ENCODE measurements around the gene TAPBPL.
"Not testable (repeated sequence)": the region's sequence is repeated elsewhere in the genome, so short reads cannot be mapped to it uniquely, and the experiment has no call there.

TAPBPL gene

DNA sequence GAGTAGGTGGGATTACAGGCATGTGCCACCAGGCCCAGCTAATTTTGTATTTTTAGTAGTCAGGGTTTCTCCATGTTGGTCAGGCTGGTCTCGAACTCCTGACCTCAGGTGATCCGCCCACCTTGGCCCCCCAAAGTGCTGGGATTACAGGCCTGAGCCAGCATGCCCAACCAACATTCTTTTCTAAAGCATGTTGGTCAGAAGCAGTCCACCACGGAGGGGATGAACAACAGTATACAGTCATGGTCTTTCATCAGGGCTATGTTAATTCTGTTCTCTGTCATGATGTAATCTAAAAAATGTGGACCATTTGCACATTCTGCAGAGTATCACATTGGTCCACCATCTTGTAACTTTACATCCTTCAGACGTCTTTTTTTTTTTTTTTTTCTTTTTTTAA, 37.6 kb downstream of the TAPBPL start:
- no peak for DNase-seq (ENCODE audit: extremely low read depth, low read depth)
- TF ChIP-seq, protein P1, sequence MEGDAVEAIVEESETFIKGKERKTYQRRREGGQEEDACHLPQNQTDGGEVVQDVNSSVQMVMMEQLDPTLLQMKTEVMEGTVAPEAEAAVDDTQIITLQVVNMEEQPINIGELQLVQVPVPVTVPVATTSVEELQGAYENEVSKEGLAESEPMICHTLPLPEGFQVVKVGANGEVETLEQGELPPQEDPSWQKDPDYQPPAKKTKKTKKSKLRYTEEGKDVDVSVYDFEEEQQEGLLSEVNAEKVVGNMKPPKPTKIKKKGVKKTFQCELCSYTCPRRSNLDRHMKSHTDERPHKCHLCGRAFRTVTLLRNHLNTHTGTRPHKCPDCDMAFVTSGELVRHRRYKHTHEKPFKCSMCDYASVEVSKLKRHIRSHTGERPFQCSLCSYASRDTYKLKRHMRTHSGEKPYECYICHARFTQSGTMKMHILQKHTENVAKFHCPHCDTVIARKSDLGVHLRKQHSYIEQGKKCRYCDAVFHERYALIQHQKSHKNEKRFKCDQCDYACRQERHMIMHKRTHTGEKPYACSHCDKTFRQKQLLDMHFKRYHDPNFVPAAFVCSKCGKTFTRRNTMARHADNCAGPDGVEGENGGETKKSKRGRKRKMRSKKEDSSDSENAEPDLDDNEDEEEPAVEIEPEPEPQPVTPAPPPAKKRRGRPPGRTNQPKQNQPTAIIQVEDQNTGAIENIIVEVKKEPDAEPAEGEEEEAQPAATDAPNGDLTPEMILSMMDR (IDR thresholded peaks at IDR 0.05; ENCODE audit: low read depth, low read length): no peak

DNA sequence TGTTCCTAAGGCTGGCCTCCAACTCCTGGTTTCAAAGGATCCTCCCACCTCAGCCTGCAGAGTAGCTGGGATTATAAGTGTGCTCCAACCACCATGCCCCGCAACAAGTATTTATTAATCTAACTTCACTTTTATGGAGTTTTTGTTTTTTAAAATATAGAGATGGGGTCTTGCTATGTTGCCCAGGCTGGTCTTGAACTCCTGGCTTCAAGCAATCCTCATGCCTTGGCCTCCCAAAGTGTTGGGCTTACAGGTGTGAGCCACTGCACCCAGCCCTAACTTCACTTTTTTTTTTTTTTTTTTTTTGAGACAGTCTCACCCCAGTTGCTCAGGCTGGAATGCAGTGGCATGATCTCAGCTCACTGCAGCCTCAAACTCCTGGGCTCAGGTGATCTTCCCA, 38.8 kb downstream of the TAPBPL start:
- DNase-seq (ENCODE audit: extremely low read depth, low read depth): not testable (repeated sequence)

DNA sequence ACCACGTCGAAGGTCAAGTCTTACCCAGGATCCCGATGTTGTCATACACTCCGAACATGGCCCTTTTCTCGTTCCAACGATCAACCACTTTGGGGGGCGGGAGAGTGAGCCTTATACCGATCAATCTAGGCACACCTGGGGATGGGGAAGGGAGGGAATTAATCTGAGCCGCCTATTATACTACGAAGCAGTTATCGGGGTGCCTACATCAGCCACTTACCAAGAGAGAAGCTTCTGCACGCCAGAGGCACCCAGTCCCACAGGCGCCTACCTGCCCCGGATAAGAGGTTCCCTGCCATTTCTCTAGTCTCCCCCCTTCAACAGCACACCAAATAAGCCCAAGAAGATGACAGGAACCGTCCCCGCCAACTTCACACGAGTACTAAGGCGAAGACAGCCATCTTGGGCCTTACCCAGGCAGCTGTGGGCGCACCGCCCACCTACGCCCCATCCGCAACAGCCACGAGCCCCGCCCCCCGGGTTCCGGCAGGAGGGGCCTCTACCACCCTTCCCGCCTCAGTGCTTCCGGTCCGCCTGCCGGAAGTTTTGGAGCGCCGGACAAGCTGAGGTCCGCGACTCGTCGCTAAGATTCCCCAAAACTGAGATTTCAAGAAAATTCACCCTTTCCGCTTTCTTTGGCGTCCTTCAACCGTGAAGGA, 41.1 kb downstream of the TAPBPL start, which contains the start of gene MRPL51:
TSS of gene MRPL51 (minus strand) at position 425 of the 659 bp plus-strand sequence. CDS start at position 299, 126 bp downstream.
- TF ChIP-seq, protein P1 (IDR thresholded peaks at IDR 0.05; ENCODE audit: low read depth, low read length): no peak
- DNase-seq (ENCODE audit: extremely low read depth, low read depth): peak; percentile 83

DNA sequence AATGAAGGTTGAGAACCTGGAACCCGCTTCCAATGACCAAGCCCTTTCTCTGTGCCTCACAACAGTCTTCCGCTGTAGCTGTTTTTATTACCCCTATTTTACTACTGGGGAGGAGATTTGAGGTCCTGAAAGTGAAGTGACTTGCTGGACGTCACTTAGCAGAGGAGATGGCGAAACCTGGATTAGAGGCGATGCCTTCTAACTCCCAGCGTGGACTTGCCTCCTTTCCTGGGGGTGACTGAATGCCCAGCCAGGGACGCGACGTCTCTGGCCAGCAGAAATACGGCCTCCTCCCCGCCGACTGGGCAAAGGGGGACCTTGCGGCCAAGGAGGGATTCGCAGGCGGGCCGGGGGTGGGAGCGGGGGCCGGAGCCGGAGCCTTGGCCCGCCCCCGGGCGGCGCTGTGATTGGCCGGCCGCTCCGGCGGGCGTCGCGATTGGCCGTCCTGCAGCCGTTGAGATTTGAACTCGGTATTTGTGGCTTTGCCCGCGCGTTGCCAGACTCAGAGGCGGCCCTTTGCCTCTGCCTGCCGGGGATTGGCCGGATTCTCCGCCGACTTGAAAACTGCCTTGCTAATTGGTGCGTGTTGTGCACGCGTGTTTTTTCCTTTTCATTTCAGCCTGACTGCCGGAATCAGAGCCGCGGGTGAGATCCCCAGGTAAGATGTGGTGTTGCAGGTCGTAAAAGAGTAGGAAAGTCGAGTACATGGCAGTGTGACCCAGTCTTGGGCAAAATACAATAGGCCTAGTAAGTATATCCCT, 41.8 kb downstream of the TAPBPL start, which contains the start of gene NCAPD2:
TSS of gene NCAPD2 (plus strand) at position 606 of the 761 bp plus-strand sequence. CDS start 997 bp downstream, outside the sequence.
- DNase-seq (ENCODE audit: extremely low read depth, low read depth): peak; percentile 85
- TF ChIP-seq, protein P1 (IDR thresholded peaks at IDR 0.05; ENCODE audit: low read depth, low read length): peak; percentile 1; the same call in 1 of the 2 replicates

DNA sequence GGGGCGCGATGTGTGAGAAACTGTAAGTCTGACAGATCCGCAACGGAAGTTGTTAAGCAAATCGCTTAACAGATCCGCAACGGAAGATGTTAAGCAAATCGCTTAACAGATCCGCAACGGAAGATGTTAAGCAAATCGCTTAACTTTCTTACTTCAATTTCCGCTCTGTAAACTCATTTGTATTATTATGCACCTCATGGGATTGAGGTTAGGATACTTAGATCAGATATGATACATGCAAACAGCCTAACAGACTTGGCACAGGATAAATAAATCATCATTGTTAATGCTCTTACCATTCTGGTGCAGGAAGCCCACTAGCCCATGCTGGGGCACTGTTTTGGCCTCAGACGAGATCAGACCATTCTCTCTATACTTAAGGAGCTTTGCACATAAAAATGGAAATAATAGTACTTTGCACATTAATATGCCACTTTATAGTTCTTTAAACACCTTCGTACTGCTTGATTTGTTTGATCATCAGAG, 42.5 kb downstream of the TAPBPL start:
- DNase-seq (ENCODE audit: extremely low read depth, low read depth): no peak
- TF ChIP-seq, protein P1 (IDR thresholded peaks at IDR 0.05; ENCODE audit: low read depth, low read length): no peak

DNA sequence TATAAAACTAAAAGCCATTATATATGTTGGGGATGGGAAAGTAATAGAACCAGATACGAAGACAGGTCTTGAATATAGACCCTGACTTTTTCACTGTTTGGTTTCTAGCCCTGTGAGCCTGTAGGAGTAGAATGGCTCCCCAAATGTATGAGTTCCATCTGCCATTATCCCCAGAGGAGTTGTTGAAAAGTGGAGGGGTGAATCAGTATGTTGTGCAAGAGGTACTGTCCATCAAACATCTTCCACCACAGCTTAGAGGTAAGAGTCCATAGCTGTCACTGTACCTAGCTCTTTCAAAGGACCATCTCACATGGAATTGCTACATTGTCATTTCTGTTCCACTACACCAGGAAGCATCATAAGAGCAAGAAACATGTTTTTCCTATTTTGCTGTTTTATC, 43.1 kb downstream of the TAPBPL start:
- DNase-seq (ENCODE audit: extremely low read depth, low read depth): no peak
- TF ChIP-seq, protein P1 (IDR thresholded peaks at IDR 0.05; ENCODE audit: low read depth, low read length): no peak

DNA sequence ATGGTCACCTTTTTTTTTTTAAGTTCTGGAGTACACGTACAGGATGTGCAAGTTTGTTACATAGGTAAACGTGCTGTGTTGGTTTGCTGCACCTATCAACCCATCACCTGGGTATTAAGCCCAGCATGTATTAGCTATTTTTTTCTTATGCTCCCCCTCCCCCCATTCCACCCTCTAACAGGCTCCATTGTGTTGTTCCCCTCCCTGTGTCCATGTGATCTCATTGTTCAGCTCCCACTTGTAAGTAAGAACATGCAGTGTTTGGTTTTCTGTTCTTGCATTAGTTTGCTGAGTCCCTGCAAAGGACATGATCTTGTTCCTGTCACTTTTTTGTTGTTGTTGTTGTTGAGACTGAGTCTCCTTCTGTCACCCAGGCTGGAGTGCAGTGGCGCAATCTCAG, 45.4 kb downstream of the TAPBPL start:
- DNase-seq (ENCODE audit: extremely low read depth, low read depth): not testable (repeated sequence)

DNA sequence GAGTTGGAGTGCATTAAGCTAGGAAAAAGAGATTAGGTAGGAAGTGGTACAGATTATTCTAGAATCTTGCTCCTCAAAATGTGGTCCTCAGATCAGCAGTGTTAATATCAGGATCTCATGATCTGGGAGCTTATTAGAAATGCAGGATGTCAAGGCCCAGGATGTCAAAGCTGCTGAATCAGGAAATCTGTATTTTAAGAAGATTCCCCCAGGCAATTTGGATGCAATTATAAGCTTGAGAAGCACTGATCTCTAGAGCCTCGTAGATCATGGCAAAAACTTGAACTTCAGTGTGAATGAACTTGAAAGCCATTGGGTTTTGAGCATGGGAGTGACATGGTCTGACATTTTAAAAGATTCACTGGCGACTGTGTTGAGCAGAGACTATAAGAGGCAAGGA, 48.6 kb downstream of the TAPBPL start:
- TF ChIP-seq, protein P1 (IDR thresholded peaks at IDR 0.05; ENCODE audit: low read depth, low read length): no peak
- DNase-seq (ENCODE audit: extremely low read depth, low read depth): no peak

Measured in AG09319 (cell line).